Karpas-422 (cell line): ENCODE measurements around the gene PTPN9. TPM values are rescaled to one million over a fixed set of nuclear protein-coding genes. Genes with fewer than 3 reads are reported as not detected.
"Not testable (repeated sequence)": the region's sequence is repeated elsewhere in the genome, so short reads cannot be mapped to it uniquely, and the experiment has no call there.

ENCODE experiments used
- DNase-seq: peaks from one replicate; pipeline ENCODE4 v3.0.0-alpha.2; 2015
- H2AFZ ChIP-seq: fragments of 200-600 bp; sonication (generic); 2 replicates; pipeline ENCODE4 v1.6.1; 2014; ENCODE audit warnings: antibody characterized with exemption, low read length, mixed read lengths
- H3K27ac ChIP-seq: fragments of 200-600 bp; sonication (generic); 2 replicates; pipeline ENCODE4 v1.5.1; 2014; ENCODE audit warnings: mild to moderate bottlenecking, low read length, moderate library complexity
- H3K27me3 ChIP-seq: fragments of 200-600 bp; sonication (generic); 2 replicates; pipeline ENCODE4 v1.6.1; 2014; ENCODE audit warnings: low read length, mixed read lengths
- H3K36me3 ChIP-seq: fragments of 200-600 bp; sonication (generic); 2 replicates; pipeline ENCODE4 v1.6.1; 2014; ENCODE audit warnings: low read length, mixed read lengths; ENCODE audit not compliant: insufficient read depth
- H3K4me1 ChIP-seq: fragments of 200-600 bp; sonication (generic); 2 replicates; pipeline ENCODE4 v1.6.1; 2014; ENCODE audit warnings: mild to moderate bottlenecking, low read length, mixed read lengths
- H3K4me2 ChIP-seq: fragments of 200-600 bp; sonication (generic); 2 replicates; pipeline ENCODE4 v1.6.1; 2014; ENCODE audit warnings: low read length, low read depth, mild to moderate bottlenecking; ENCODE audit not compliant: poor library complexity, severe bottlenecking
- H3K4me3 ChIP-seq: fragments of 200-600 bp; sonication (generic); 2 replicates; pipeline ENCODE4 v1.5.1; 2014; ENCODE audit warnings: mild to moderate bottlenecking, antibody characterized with exemption, low read length, mixed read lengths
- H3K79me2 ChIP-seq: fragments of 200-600 bp; sonication (generic); 2 replicates; pipeline ENCODE4 v1.6.1; 2014; ENCODE audit warnings: mild to moderate bottlenecking, low read length, mixed read lengths
- H3K9ac ChIP-seq: fragments of 200-600 bp; sonication (generic); 2 replicates; pipeline ENCODE4 v1.6.0; 2014; ENCODE audit warnings: low read length
- H3K9me2 ChIP-seq: fragments of 200-600 bp; sonication (generic), shearing (Covaris generic); replicated peaks from 2 replicates; pipeline ENCODE4 v1.6.0; 2014; ENCODE audit warnings: mild to moderate bottlenecking, low read length, moderate library complexity; ENCODE audit not compliant: insufficient read depth
- H3K9me3 ChIP-seq: fragments of 300-700, 200-600 bp; sonication (generic); 2 replicates; pipeline ENCODE4 v1.6.1; 2014; ENCODE audit warnings: low read length, mixed read lengths
- H4K20me1 ChIP-seq: fragments of 200-600 bp; sonication (generic); 2 replicates; pipeline ENCODE4 v1.6.1; 2014; ENCODE audit warnings: mild to moderate bottlenecking, antibody characterized with exemption, low read length, low read depth; ENCODE audit not compliant: insufficient read depth
- total RNA-seq: library from RNA; depleted of rRNA; stranded (reverse); fragments of >200 nt; shearing (Covaris generic); gene quantifications from 2 replicates; pipeline ENCODE4 v1.2.3, GENCODE V29; 2014; ENCODE audit warnings: low replicate concordance

PTPN9 gene
- total RNA-seq, 1 experiment from 2014 or later = 31.2 TPM

DNA sequence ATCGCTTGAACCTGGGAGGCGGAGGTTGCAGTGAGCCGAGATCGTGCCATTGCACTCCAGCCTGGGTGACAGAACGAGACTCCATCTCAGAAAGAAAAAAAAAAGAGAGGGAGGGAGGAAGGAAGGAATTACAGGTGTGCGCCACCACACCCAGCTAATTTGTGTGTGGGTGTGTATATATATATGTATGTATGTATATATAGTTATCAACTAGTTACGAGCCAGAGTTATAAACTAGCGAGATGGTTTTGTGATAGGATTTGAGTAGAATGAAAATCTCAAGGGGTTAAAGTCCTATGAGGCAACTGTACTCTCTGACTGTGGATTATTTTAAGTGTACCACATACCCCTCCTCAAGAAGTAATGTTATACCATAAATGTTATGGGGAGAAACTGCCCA is 76.8 kb downstream of the PTPN9 start:
- H3K9me2 ChIP-seq = no peaks in the 10 kb centered on the region
- no peaks in the 10 kb centered on the region for H3K79me2 ChIP-seq
- H3K4me3 ChIP-seq = no peak overlapping the region
- H3K4me1 ChIP-seq = no peaks in the 10 kb centered on the region
- H3K27ac ChIP-seq = no peak overlapping the region
- no peak for DNase-seq
- no peaks in the 10 kb centered on the region for H3K9me3 ChIP-seq
- H4K20me1 ChIP-seq = no peaks in the 10 kb centered on the region
- no peaks in the 10 kb centered on the region for H3K27me3 ChIP-seq
- no peak overlapping the region for H3K4me2 ChIP-seq
- no peak overlapping the region for H3K9ac ChIP-seq
- H3K36me3 ChIP-seq = peaks cover 17% of the 10 kb centered on the region
- no peak overlapping the region for H2AFZ ChIP-seq

GRCh38 chr15:75493732-75494131 is 85.4 kb downstream of the PTPN9 start:
- Histone ChIP-seq H3K27me3 (no peaks in the 10 kb centered on the region), H4K20me1 (no peaks in the 10 kb centered on the region), H3K9me3 (no peaks in the 10 kb centered on the region), H3K9ac (no peak overlapping the region), H3K4me2 (no peak overlapping the region), H3K79me2 (0 out of 2 replicates have a peak, but pooled peaks cover 4% of the 10 kb centered on the region), H2AFZ (no peak overlapping the region), H3K36me3 (peaks cover 12% of the 10 kb centered on the region), H3K4me1 (no peaks in the 10 kb centered on the region), H3K4me3 (no peak overlapping the region), H3K27ac (no peak overlapping the region), H3K9me2 (no peaks in the 10 kb centered on the region)
- no peak for DNase-seq

GRCh38 chr15:75483961-75484360 is 95.2 kb downstream of the PTPN9 start:
- Histone ChIP-seq H2AFZ (no peak overlapping the region), H3K36me3 (peaks cover 35% of the 10 kb centered on the region), H3K27ac (no peak overlapping the region), H3K79me2 (peaks cover 10% of the 10 kb centered on the region; the same call in 1 of the 2 replicates), H3K9ac (no peak overlapping the region), H4K20me1 (no peaks in the 10 kb centered on the region), H3K4me2 (no peak overlapping the region), H3K27me3 (no peaks in the 10 kb centered on the region), H3K9me3 (peaks cover 10% of the 10 kb centered on the region; the same call in 1 of the 2 replicates), H3K9me2 (no peaks in the 10 kb centered on the region), H3K4me3 (no peak overlapping the region), H3K4me1 (no peaks in the 10 kb centered on the region)
- no peak for DNase-seq

- H3K4me1 ChIP-seq, H3K4me3 ChIP-seq, H3K4me2 ChIP-seq, H3K79me2 ChIP-seq, H4K20me1 ChIP-seq, H3K27ac ChIP-seq, DNase-seq, H3K9ac ChIP-seq, H3K27me3 ChIP-seq, H2AFZ ChIP-seq, H3K9me3 ChIP-seq, H3K9me2 ChIP-seq: not testable (repeated sequence)
- peaks cover 37% of the 10 kb centered on the region for H3K36me3 ChIP-seq
Observed at GRCh38 chr15:75483556-75483955, 95.6 kb downstream of the PTPN9 start.

DNA sequence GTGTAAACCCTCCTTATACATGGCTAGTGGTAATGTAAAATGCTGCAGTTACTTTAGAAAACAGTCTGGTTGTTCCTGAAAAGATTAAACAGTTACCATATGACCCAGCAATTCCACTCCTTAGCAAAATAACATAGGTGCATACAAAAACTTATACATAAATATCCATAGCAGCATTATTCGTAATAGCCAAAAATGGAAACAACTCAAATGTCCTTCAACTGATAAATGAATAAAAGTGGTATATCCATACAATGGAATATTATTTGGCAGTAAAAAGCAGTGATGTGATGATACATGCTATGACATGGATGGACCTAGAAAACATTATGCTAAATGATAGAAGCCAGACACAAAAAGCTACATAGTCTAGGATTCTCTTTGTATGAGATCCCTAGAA is 96.0 kb downstream of the PTPN9 start:
- Histone ChIP-seq H3K27ac (no peak overlapping the region), H3K79me2 (peaks cover 10% of the 10 kb centered on the region; the same call in 1 of the 2 replicates), H3K4me1 (no peaks in the 10 kb centered on the region), H3K4me3 (no peak overlapping the region), H3K27me3 (no peaks in the 10 kb centered on the region), H4K20me1 (no peaks in the 10 kb centered on the region), H3K9me3 (peaks cover 10% of the 10 kb centered on the region; the same call in 1 of the 2 replicates), H3K9me2 (no peaks in the 10 kb centered on the region), H2AFZ (no peak overlapping the region), H3K4me2 (no peak overlapping the region), H3K9ac (no peak overlapping the region), H3K36me3 (peaks cover 40% of the 10 kb centered on the region)
- no peak for DNase-seq

- H3K4me2 ChIP-seq, H3K27me3 ChIP-seq, DNase-seq, H3K4me1 ChIP-seq, H3K9me2 ChIP-seq, H3K9me3 ChIP-seq, H2AFZ ChIP-seq, H3K27ac ChIP-seq, H3K79me2 ChIP-seq, H3K4me3 ChIP-seq, H3K9ac ChIP-seq, H4K20me1 ChIP-seq: not testable (repeated sequence)
- peaks cover 26% of the 10 kb centered on the region for H3K36me3 ChIP-seq
Observed at GRCh38 chr15:75480463-75480862, 98.7 kb downstream of the PTPN9 start.

- Histone ChIP-seq H3K9me3 (peaks cover 10% of the 10 kb centered on the region; the same call in 1 of the 2 replicates), H3K79me2 (peaks cover 7% of the 10 kb centered on the region; the same call in 1 of the 2 replicates), H2AFZ (no peak overlapping the region), H3K9ac (no peak overlapping the region), H3K27me3 (no peaks in the 10 kb centered on the region), H3K36me3 (peaks cover 21% of the 10 kb centered on the region), H3K27ac (no peak overlapping the region), H3K4me2 (no peak overlapping the region), H3K9me2 (no peaks in the 10 kb centered on the region), H3K4me1 (no peaks in the 10 kb centered on the region), H4K20me1 (no peaks in the 10 kb centered on the region), H3K4me3 (no peak overlapping the region)
- no peak for DNase-seq
Observed at GRCh38 chr15:75479670-75480069, 99.4 kb downstream of the PTPN9 start.

GRCh38 chr15:75477094-75477493 is 102.0 kb downstream of the PTPN9 start:
- H2AFZ ChIP-seq, H3K9me2 ChIP-seq, DNase-seq, H3K4me2 ChIP-seq, H3K27me3 ChIP-seq, H3K79me2 ChIP-seq, H3K9me3 ChIP-seq, H3K27ac ChIP-seq, H3K9ac ChIP-seq, H4K20me1 ChIP-seq, H3K4me1 ChIP-seq, H3K4me3 ChIP-seq: not testable (repeated sequence)
- peaks cover 10% of the 10 kb centered on the region; the same call in 1 of the 2 replicates for H3K36me3 ChIP-seq
